AG09319 (cell line): Measurements from ENCODE around the gene KCNF1.

Source experiments
- DNase-seq: peaks from one replicate; pipeline ENCODE4 v3.0.0-alpha.2; 2010; ENCODE audit warnings: low read depth; ENCODE audit errors: extremely low read depth
- CTCF ChIP-seq: IDR thresholded peaks from 2 replicates; pipeline ENCODE4 v1.5.1; 2011; ENCODE audit warnings: low read depth, mild to moderate bottlenecking, inconsistent platforms, low read length, moderate library complexity

The KCNF1 gene

DNA sequence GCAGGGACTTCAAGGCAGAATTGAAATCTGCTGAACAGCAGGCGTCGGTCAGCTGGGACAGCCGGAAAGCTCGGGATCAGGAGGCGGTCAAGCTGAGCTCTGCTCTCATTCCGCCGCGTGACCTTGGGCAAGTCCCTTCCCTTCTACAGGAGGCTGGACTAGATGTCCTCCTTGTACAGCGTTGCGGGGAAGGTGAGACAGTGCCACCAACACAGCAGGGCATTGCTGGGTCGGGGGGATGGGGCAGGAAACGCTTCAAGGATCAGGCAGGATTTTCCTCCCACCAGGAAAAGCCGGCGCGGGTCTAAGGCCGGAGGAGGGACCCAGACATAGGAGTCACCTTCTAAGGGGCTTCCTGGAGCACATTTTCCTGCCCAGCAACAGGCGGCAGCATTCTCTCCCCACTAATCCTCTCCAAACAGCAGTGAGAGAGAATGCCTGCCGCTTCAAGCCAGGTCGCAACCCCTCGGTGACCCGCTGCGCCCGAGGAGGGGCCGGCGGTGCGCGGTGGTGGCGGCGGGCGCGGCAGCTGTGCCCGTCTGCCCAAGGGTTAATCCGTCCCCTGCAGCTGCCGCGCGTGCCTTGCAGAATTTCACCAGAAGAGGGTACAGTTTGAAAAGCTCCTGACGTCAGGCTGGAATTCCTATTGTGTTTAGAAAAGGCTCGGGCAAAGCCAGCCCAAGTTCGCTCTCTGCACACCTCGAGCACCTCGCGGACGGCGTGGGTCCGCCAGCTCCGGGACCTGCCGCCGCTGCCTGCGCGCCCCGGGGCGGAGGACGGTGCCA is at the start of gene KCNF1:
Gene KCNF1, plus strand, starts transcription at position 644 of the 785 bp plus-strand sequence. CDS start 493 bp downstream, outside the sequence.
- DNase-seq, result no peak
- TF ChIP-seq CTCF, result peak; percentile 33

- no peak for TF ChIP-seq CTCF
- no peak for DNase-seq
Observed at GRCh38 chr2:10862330-10862729, 49.4 kb upstream of the KCNF1 start.

GRCh38 chr2:10863047-10863446 is 48.7 kb upstream of the KCNF1 start:
- no peak for TF ChIP-seq CTCF
- no peak for DNase-seq

DNA sequence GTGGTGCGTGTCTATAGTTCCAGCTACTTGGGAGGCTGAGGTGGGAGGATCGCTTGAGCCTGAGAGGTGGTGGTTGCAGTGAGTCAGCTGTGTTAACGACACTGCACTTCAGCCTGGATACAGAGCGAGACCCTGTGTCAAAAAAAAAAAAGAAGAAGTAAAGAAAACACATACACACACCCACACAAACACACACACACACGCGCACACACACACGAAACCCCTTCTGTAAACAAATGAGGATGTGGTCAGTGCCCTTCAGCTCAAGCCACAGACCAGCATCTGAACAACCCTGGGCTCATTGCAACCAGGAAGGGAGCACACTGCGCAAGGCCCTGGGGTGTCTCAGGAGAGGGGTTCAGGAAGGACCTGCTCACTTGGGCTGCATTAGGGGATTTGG is 47.9 kb upstream of the KCNF1 start:
- DNase-seq, result no peak
- TF ChIP-seq CTCF, result no peak

DNA sequence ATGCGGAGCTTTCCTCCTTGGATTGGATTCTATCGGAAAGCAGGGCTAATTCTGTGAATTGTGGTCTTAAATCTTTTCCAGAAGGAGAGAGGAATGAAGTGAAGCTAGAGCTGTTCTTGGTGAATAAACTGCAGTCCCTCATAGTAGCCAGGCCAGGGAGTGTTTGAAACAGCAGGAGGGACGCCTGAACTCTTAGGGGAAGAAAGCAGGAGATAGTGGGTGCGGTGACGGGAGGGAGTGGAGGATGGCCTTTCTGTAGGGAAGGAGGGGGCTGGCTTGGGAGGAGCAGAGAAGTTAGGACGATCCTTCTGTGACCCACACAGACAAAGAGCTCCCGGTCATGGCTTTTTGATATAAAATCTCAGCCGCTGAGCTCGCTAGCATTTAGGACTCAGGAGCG is 47.5 kb upstream of the KCNF1 start:
- TF ChIP-seq CTCF, result no peak
- DNase-seq, result no peak

DNA sequence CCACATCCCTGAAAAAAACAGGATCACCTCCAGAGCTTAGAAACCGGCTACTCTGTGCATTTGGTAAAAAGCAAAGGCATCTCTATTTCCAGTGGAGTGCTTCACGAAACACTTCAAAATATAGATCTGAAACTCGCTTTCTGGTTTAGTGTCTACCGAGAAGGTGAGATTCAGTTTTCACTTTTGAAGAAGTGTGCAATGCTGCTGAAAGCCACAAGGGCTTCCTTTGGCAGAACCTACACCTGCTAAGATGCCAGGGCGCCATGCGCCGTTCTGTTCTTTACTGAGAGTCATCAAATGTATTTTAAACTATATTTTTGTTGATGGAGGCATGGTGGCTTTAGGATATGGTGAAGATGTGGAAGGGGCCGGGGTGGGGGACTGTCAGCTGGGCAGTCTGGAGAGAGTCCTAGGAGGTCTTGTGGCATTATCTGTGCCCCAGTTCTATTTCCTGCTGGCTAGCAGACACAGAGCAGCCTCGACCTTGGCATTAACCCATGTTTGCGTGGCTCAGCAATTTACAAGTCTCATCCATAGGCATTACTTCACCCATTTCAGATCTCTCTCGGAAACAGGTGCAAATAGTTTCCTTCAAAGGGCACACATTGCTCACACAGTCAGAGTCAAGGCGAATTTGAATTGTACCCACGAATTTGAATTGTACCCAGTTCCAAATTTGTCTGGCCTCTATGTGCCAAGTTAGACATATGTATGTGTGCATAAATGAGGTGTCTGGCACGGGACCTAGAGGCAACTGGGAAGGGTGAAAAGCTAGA is 46.7 kb upstream of the KCNF1 start:
- TF ChIP-seq CTCF, result no peak
- no peak for DNase-seq

DNA sequence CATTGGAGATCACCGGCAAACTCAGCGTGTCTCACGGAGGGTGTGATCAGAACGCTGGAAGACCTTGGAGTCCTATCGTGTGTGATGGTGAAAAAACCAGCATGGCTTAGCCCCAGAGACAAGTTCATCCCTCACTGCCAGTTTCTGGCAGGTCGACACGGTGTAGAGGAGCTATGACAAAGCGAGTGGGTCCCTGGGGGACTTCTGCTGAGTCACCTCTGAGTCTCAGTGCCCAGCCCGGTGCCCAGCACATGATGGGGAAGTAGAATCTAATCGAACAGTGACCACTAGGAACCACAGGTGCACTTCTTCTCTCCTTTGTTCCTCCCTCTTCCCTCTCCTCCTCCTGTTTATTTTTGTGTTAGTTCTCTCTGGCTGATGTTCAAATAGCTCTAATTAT is 45.9 kb upstream of the KCNF1 start:
- TF ChIP-seq CTCF, result no peak
- DNase-seq, result no peak
